H1 (cell line): ENCODE data around the gene OLFML2A. TPM values are rescaled to one million over a fixed set of nuclear protein-coding genes. Genes with fewer than 3 reads are reported as not detected.

Experiments used
- CTCF ChIA-PET: fragments of 300-600 bp; sonication (Branson Sonifier 250); formaldehyde crosslinking; loops from one replicate; lab custom pipeline; 2021; ENCODE audit not compliant: partially characterized antibody; lab: Charles Lee
- POLR2A ChIA-PET: fragments of 300-600 bp; sonication (Branson Sonifier 250); formaldehyde crosslinking; loops from one replicate; lab custom pipeline; 2021; ENCODE audit warnings: inconsistent platforms; ENCODE audit not compliant: partially characterized antibody; lab: Charles Lee
- DNase-seq, 2 experiments: peaks; one replicate each; pipeline versions ENCODE4 v3.0.0 to v3.0.0-alpha.2; 2010 to 2022; ENCODE audit warnings: low spot score in 2 of 2, low read depth in 1 of 2, mixed read lengths in 1 of 2
- FAIRE-seq: peaks from 2 replicates; lab custom pipeline; 2011; peaks lifted over from hg19 to GRCh38; lab: Jason Lieb, UNC
- H2AFZ ChIP-seq: 2 replicates; pipeline ENCODE4 v1.8.1; 2012; ENCODE audit warnings: low read length, inconsistent platforms
- H2AK5ac ChIP-seq: 2 replicates; pipeline ENCODE4 v1.6.1; 2013; ENCODE audit warnings: low read depth, low read length
- H2BK120ac ChIP-seq: replicated peaks from 2 replicates; pipeline ENCODE3; 2013; ENCODE audit warnings: low read depth, low read length, inconsistent platforms
- H2BK12ac ChIP-seq: 2 replicates; pipeline ENCODE4 v1.6.1; 2013; ENCODE audit warnings: low read depth, low read length
- H2BK15ac ChIP-seq: 2 replicates; pipeline ENCODE4 v1.6.1; 2013; ENCODE audit warnings: low read length
- H2BK20ac ChIP-seq: 2 replicates; pipeline ENCODE4 v1.6.1; 2013; ENCODE audit warnings: low read length
- H2BK5ac ChIP-seq: 2 replicates; pipeline ENCODE4 v1.6.1; 2013; ENCODE audit warnings: low read depth, low read length
- H3K14ac ChIP-seq: 2 replicates; pipeline ENCODE4 v1.6.1; 2013; ENCODE audit warnings: inconsistent platforms; ENCODE audit not compliant: insufficient read length
- H3K18ac ChIP-seq: 2 replicates; pipeline ENCODE4 v1.6.1; 2013; ENCODE audit warnings: low read length; ENCODE audit errors: extremely low read depth
- H3K23ac ChIP-seq: 2 replicates; pipeline ENCODE4 v1.6.1; 2013; ENCODE audit warnings: inconsistent platforms; ENCODE audit not compliant: insufficient read length
- H3K23me2 ChIP-seq: 2 replicates; pipeline ENCODE4 v1.6.1; 2013; ENCODE audit warnings: low read depth, low read length
- H3K27ac ChIP-seq: 2 replicates; pipeline ENCODE4 v1.6.1; 2011; ENCODE audit warnings: low read depth, low read length, inconsistent platforms
- H3K27me3 ChIP-seq, 4 experiments: replicated peaks in 1 of 4; 1 replicate in 1 of 4; 2 replicates in 3 of 4; pipeline versions ENCODE4 v1.6.1 to v1.8.1; 2011 to 2013; ENCODE audit warnings: low read length in 3 of 4, mild to moderate bottlenecking in 3 of 4, inconsistent platforms in 2 of 4, mixed read lengths in 2 of 4, moderate library complexity in 1 of 4; ENCODE audit not compliant: control insufficient read depth in 3 of 4, insufficient read depth in 3 of 4; ENCODE audit errors: extremely low read depth in 1 of 4
- H3K36me3 ChIP-seq, 4 experiments: 2 replicates each; pipeline versions ENCODE4 v1.6.1 to v1.8.1; 2011 to 2013; ENCODE audit warnings: mild to moderate bottlenecking in 4 of 4, low read length in 3 of 4, moderate library complexity in 2 of 4, control low read depth in 1 of 4, inconsistent platforms in 1 of 4; ENCODE audit not compliant: insufficient read depth in 4 of 4, control insufficient read depth in 2 of 4
- H3K4ac ChIP-seq: replicated peaks from 2 replicates; pipeline ENCODE3; 2013; ENCODE audit warnings: low read length, low read depth, mixed read lengths, inconsistent platforms; ENCODE audit not compliant: insufficient read length
- H3K4me1 ChIP-seq, 4 experiments: replicated peaks in 1 of 4; 1 replicate in 1 of 4; 2 replicates in 3 of 4; pipeline versions ENCODE4 v1.6.1 to v1.8.1; 2011 to 2013; ENCODE audit warnings: low read length in 3 of 4, inconsistent platforms in 2 of 4, mixed read lengths in 1 of 4; ENCODE audit not compliant: insufficient read depth in 4 of 4, control insufficient read depth in 3 of 4
- H3K4me2 ChIP-seq, 2 experiments: 2 replicates each; pipeline versions ENCODE4 v1.6.1 to v1.8.1; 2011 to 2013; ENCODE audit warnings: low read depth in 2 of 2, low read length in 2 of 2, control low read depth in 1 of 2, inconsistent platforms in 1 of 2, mild to moderate bottlenecking in 1 of 2; ENCODE audit not compliant: insufficient read depth in 1 of 2
- H3K4me3 ChIP-seq, 4 experiments: fragments of 200-600, 300-600 bp in 1 of 4; sonication (generic), shearing (Covaris generic), sonication (Bioruptor Twin) in 1 of 4; 2 replicates each; pipeline versions ENCODE4 v1.5.1 to v1.8.1; 2011 to 2016; ENCODE audit warnings: low read length in 4 of 4, low read depth in 3 of 4, control low read depth in 2 of 4, inconsistent platforms in 2 of 4, mild to moderate bottlenecking in 2 of 4, mixed read lengths in 1 of 4, moderate library complexity in 1 of 4; ENCODE audit not compliant: insufficient read depth in 2 of 4; ENCODE audit errors: extremely low read depth in 1 of 4
- H3K56ac ChIP-seq: replicated peaks from 2 replicates; pipeline ENCODE3; 2013; ENCODE audit warnings: low read depth, mild to moderate bottlenecking, mixed read lengths, low read length, inconsistent platforms; ENCODE audit not compliant: insufficient read length
- H3K79me1 ChIP-seq: 2 replicates; pipeline ENCODE4 v1.6.1; 2013; ENCODE audit warnings: low read depth, low read length, control low read depth
- H3K79me2 ChIP-seq, 2 experiments: 2 replicates each; pipeline versions ENCODE4 v1.6.1 to v1.8.1; 2012 to 2013; ENCODE audit warnings: low read length in 2 of 2, mild to moderate bottlenecking in 2 of 2, inconsistent platforms in 1 of 2; ENCODE audit not compliant: insufficient read depth in 2 of 2, control insufficient read depth in 1 of 2
- H3K9ac ChIP-seq, 4 experiments: replicated peaks in 1 of 4; 1 replicate in 1 of 4; 2 replicates in 3 of 4; pipeline versions ENCODE4 v1.6.1 to v1.8.1; 2011 to 2013; ENCODE audit warnings: low read depth in 3 of 4, low read length in 3 of 4, control low read depth in 2 of 4, mild to moderate bottlenecking in 2 of 4, moderate library complexity in 2 of 4, inconsistent platforms in 1 of 4; ENCODE audit errors: extremely low read depth in 1 of 4
- H3K9me3 ChIP-seq, 2 experiments: 2 replicates each; pipeline versions ENCODE4 v1.6.1 to v1.8.1; 2012 to 2013; ENCODE audit warnings: mild to moderate bottlenecking in 2 of 2, moderate library complexity in 2 of 2, control low read depth in 1 of 2, inconsistent platforms in 1 of 2, low read depth in 1 of 2, low read length in 1 of 2, mixed read lengths in 1 of 2; ENCODE audit not compliant: insufficient read depth in 2 of 2
- H4K20me1 ChIP-seq, 2 experiments: replicated peaks in 1 of 2; 2 replicates each; pipeline versions ENCODE3 to v1.8.1; 2011 to 2013; ENCODE audit warnings: inconsistent platforms in 2 of 2, low read length in 2 of 2, mild to moderate bottlenecking in 1 of 2; ENCODE audit not compliant: insufficient read depth in 2 of 2, control insufficient read depth in 1 of 2
- H4K5ac ChIP-seq: 2 replicates; pipeline ENCODE4 v1.6.1; 2013; ENCODE audit warnings: low read length, low read depth, mixed read lengths, inconsistent platforms; ENCODE audit not compliant: insufficient read length
- H4K8ac ChIP-seq: 2 replicates; pipeline ENCODE4 v1.8.0; 2013; ENCODE audit warnings: mild to moderate bottlenecking, moderate library complexity, low read length, inconsistent platforms; ENCODE audit not compliant: insufficient read depth; ENCODE audit errors: extremely low read depth
- H4K91ac ChIP-seq: replicated peaks from 2 replicates; pipeline ENCODE3; 2013; ENCODE audit warnings: low read length, mixed read lengths, inconsistent platforms; ENCODE audit not compliant: insufficient read length
- BRCA1 ChIP-seq: IDR thresholded peaks from 2 replicates; pipeline ENCODE4 v1.6.1; 2012; ENCODE audit warnings: low read depth, low read length, improper control_type of control experiment
- CEBPB ChIP-seq: IDR thresholded peaks from 2 replicates; pipeline ENCODE4 v1.6.1; 2012; ENCODE audit warnings: low read depth, low read length
- CHD1 ChIP-seq: IDR thresholded peaks from 2 replicates; pipeline ENCODE4 v1.6.1; 2012; ENCODE audit warnings: low read depth, low read length, improper control_type of control experiment
- CHD2 ChIP-seq: IDR thresholded peaks from 2 replicates; pipeline ENCODE4 v1.6.1; 2012; ENCODE audit warnings: low read length, improper control_type of control experiment
- FOSL1 ChIP-seq: IDR thresholded peaks from 2 replicates; pipeline ENCODE4 v1.6.1; 2011; ENCODE audit warnings: mild to moderate bottlenecking, low read depth, low read length, moderate library complexity; ENCODE audit not compliant: insufficient read depth
- KDM5A ChIP-seq: fragments of 200-600 bp; IDR thresholded peaks from 2 replicates; pipeline ENCODE4 v1.7.1; 2012; ENCODE audit warnings: mild to moderate bottlenecking, low read length, inconsistent platforms, mixed read lengths
- NRF1 ChIP-seq: IDR thresholded peaks from 2 replicates; pipeline ENCODE4 v1.6.1; 2011; ENCODE audit warnings: mild to moderate bottlenecking, low read depth, low read length, improper control_type of control experiment
- RBBP5 ChIP-seq: IDR thresholded peaks from 2 replicates; pipeline ENCODE4 v1.7.1; 2012; ENCODE audit warnings: low read depth, mild to moderate bottlenecking, inconsistent platforms, low read length, moderate library complexity, borderline replicate concordance
- TAF7 ChIP-seq: optimal IDR thresholded peaks from 2 replicates; pipeline ENCODE3; 2011; ENCODE audit warnings: low read depth, mild to moderate bottlenecking, inconsistent platforms, low read length, moderate library complexity, borderline replicate concordance
- TEAD4 ChIP-seq: IDR thresholded peaks from 2 replicates; pipeline ENCODE4 v1.6.1; 2012; ENCODE audit warnings: low read depth, low read length, inconsistent platforms, mixed read lengths
- WGBS, 2 experiments: shearing (Covaris generic) in 1 of 2; methylation state at CpG; one replicate each; pipeline versions ENCODE4 v1.1.6 to v1.1.7; 2013 to 2015; ENCODE audit warnings: low lambda C conversion rate in 2 of 2, mixed read lengths in 2 of 2, inconsistent platforms in 1 of 2, low coverage in 1 of 2, missing lambda C conversion rate in 1 of 2; ENCODE audit not compliant: insufficient replicate concordance in 2 of 2, insufficient coverage in 1 of 2, insufficient read length in 1 of 2; ENCODE audit errors: extremely low coverage in 1 of 2, missing lambda C conversion rate in 1 of 2; 5-methylcytosine and 5-hydroxymethylcytosine counted together
- polyA plus RNA-seq, 7 experiments: library from polyadenylated mRNA; depleted of rRNA in 3 of 7; stranded (reverse) in 5 of 7; unstranded in 2 of 7; fragments of >200 nt in 5 of 7; fragments of 200-250 nt in 2 of 7; gene quantifications; 1 replicate in 5 of 7; 2 replicates in 1 of 7; 4 replicates in 1 of 7; pipeline versions ENCODE4 v1.2.1 to v1.2.3, GENCODE V29; 2011 to 2013; ENCODE audit warnings: missing spikeins in 2 of 7, mixed read lengths in 2 of 7
- total RNA-seq: library from RNA; stranded (reverse); fragmentation: NEBNext Ultra II Directional; extraction: Animal tissue kit (Norgen Biotek cat#: 25700); gene quantifications from 2 replicates; pipeline ENCODE4 v1.2.1, GENCODE V29; 2021
- TF ChIP-seq, protein P1 (sequence below), 3 experiments: IDR thresholded peaks; 1 replicate in 2 of 3; 2 replicates in 1 of 3; pipeline versions ENCODE4 v1.5.1 to v1.6.1; 2011; ENCODE audit warnings: low read length in 3 of 3, mild to moderate bottlenecking in 3 of 3, inconsistent platforms in 2 of 3, low read depth in 1 of 3, moderate library complexity in 1 of 3; ENCODE audit not compliant: insufficient read depth in 1 of 3; ENCODE audit errors: control extremely low read depth in 1 of 3

Gene OLFML2A
- total and polyA plus RNA-seq, 2 of the 8 experiments (the other 6 are each of a cell fraction or from before 2014, with no cell fraction given) = 7.8 to 11.5 TPM

GRCh38 chr9:124849801-124850200 is 72.9 kb downstream of the OLFML2A start:
- no peaks in the 10 kb centered on the region; the same call in 1 of the 2 replicates for H3K23me2 ChIP-seq
- H3K4ac ChIP-seq = no peak overlapping the region
- no peak overlapping the region for H3K23ac ChIP-seq
- H3K18ac ChIP-seq = no peak overlapping the region
- no peaks in the 10 kb centered on the region for H4K20me1 ChIP-seq
- H3K4me3 ChIP-seq = no peak overlapping the region
- no peak overlapping the region for H4K8ac ChIP-seq
- H3K4me1 ChIP-seq = 0 out of 7 replicates have a peak, but pooled peaks cover 0 to 3% (median under 1%) of the 10 kb centered on the region in 4 experiments
- no peak overlapping the region for H4K91ac ChIP-seq
- H4K5ac ChIP-seq = no peak overlapping the region
- H3K79me2 ChIP-seq = no peaks in the 10 kb centered on the region
- ChIA-PET POLR2A (interaction anchor here (0.8 to 16.1 kb wide), 4 partner anchors 9 to 75 kb away, joined by 3 to 396 read pairs (median 22); partner anchors contain the start of genes ARPC5L, NR6A1, OLFML2A and RPL35), CTCF (interaction anchor here (0.6 to 65.2 kb wide), 6 partner anchors 0 to 138 kb away, joined by 3 to 1529 read pairs (median 652); partner anchors contain the start of genes ARPC5L, NR6A1, OLFML2A and RPL35)
- TF ChIP-seq TAF7 = no peak
- TF ChIP-seq RBBP5 = no peak
- TF ChIP-seq CHD1 = no peak
- no peak for TF ChIP-seq TEAD4
- no peak for TF ChIP-seq FOSL1
- TF ChIP-seq BRCA1 = no peak
- TF ChIP-seq CHD2 = no peak
- no peak for TF ChIP-seq CEBPB
- no peak for TF ChIP-seq NRF1
- TF ChIP-seq KDM5A = no peak
- TF ChIP-seq, protein P1, sequence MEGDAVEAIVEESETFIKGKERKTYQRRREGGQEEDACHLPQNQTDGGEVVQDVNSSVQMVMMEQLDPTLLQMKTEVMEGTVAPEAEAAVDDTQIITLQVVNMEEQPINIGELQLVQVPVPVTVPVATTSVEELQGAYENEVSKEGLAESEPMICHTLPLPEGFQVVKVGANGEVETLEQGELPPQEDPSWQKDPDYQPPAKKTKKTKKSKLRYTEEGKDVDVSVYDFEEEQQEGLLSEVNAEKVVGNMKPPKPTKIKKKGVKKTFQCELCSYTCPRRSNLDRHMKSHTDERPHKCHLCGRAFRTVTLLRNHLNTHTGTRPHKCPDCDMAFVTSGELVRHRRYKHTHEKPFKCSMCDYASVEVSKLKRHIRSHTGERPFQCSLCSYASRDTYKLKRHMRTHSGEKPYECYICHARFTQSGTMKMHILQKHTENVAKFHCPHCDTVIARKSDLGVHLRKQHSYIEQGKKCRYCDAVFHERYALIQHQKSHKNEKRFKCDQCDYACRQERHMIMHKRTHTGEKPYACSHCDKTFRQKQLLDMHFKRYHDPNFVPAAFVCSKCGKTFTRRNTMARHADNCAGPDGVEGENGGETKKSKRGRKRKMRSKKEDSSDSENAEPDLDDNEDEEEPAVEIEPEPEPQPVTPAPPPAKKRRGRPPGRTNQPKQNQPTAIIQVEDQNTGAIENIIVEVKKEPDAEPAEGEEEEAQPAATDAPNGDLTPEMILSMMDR (IDR thresholded peaks at IDR 0.05; ENCODE audit: control extremely low read depth in 1 of 3, insufficient read depth in 1 of 3, low read depth in 1 of 3, low read length in 3 of 3) = no peak
- no peaks in the 10 kb centered on the region for H3K36me3 ChIP-seq
- H3K79me1 ChIP-seq = no peaks in the 10 kb centered on the region
- H3K27ac ChIP-seq = no peak overlapping the region
- no peak overlapping the region for H3K14ac ChIP-seq
- no peak overlapping the region for H2BK5ac ChIP-seq
- 97% methylated on average over 10 of the region's 10 CpGs; no CpG with 5 or more reads in 1 of the 2 experiments for WGBS, 2 experiments
- H3K9ac ChIP-seq = no peak overlapping the region
- no peak overlapping the region for H2BK15ac ChIP-seq
- H2BK20ac ChIP-seq = no peak overlapping the region
- FAIRE-seq (no peak), DNase-seq (no peak)
- no peak overlapping the region for H2AK5ac ChIP-seq
- no peak overlapping the region for H3K56ac ChIP-seq
- no peak overlapping the region for H2BK12ac ChIP-seq
- H2AFZ ChIP-seq = no peak overlapping the region
- no peak overlapping the region for H2BK120ac ChIP-seq
- no peaks in the 10 kb centered on the region for H3K9me3 ChIP-seq
- H3K27me3 ChIP-seq = no peaks in the 10 kb centered on the region
- no peak overlapping the region for H3K4me2 ChIP-seq
